ENCODE results near the gene AGAP1. TPM values are rescaled to one million over a fixed set of nuclear protein-coding genes. Genes with fewer than 3 reads are reported as not detected.

The AGAP1 gene
- total RNA-seq, 1 donor from 2014 or later, result 44.7 TPM

GRCh38 chr2:235806986-235807750, 313.3 kb downstream of the AGAP1 start:
- DNase-seq (ENCODE audit: low spot score), result no peak

DNA sequence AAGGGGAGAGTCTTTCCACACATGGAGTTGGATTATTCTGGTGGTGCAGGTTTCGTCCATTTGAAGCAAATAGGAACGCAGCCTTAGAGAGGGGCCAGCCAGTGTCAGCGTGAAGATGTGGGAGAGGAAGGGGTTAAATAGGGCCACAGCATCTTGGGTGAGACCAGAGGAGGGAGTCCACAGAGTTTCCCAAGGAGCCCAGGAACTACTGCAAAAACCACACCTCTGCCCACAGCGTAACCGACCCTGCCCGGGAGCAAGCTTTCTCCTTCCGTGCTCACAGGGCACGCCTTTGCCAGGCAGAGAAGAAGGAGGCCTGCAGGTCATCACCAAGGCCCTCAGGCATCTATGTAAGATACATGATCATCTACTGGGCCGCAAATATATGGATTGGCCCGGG, 314.5 kb downstream of the AGAP1 start:
- DNase-seq (ENCODE audit: low spot score), result no peak

DNA sequence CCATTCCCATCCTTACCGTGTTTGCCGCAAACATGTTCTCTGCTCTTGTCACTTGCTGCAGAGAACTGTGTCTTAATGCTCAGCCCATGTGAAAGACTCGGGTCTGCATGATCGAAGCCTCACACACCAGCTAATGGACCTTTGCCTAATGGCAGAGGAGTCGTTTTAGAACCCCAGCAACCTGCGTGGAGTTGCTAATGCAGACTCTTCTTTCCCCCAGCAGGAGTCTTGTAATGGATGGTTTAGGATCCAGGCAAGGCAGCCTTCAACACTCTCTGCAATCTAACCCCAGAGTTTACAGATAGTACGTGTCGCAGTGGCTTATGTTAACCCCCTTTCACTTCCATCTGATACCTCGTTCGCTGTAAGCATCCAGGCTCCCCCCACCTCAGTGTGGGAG, 316.4 kb downstream of the AGAP1 start:
- no peak for DNase-seq (ENCODE audit: low spot score)

- DNase-seq (ENCODE audit: low spot score), result no peak
Measured at GRCh38 chr2:235810846-235811245, 317.0 kb downstream of the AGAP1 start.

- DNase-seq (ENCODE audit: low spot score), result no peak
Measured at GRCh38 chr2:235811446-235812184, 317.8 kb downstream of the AGAP1 start.

- no peak for DNase-seq (ENCODE audit: low spot score)
Measured at GRCh38 chr2:235812185-235812665, 318.4 kb downstream of the AGAP1 start.

GRCh38 chr2:235813398-235813797, 319.6 kb downstream of the AGAP1 start:
- DNase-seq (ENCODE audit: low spot score), result no peak

GRCh38 chr2:235820571-235820970, 326.7 kb downstream of the AGAP1 start:
- DNase-seq (ENCODE audit: low spot score), result no peak

DNA sequence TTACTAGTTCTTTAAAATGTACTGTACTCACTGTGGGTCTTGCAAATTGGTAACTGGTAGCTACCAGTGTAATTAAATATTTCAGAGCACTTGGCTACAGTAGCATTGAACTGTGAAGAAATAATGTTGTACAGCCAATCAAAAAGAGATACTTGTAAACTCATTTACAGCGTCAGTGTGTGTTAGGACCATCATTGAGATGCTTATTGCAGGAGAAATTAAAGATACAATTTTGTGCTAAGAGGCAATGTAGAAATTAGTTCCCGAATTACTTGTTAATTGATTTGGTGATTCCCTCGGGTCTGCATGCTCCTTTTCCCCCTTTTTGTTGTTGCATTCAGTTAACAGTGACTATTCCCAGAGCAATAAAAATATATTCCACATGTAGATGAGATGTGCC, 330.5 kb downstream of the AGAP1 start:
- no peak for DNase-seq (ENCODE audit: low spot score)

GRCh38 chr2:235825946-235826345, 332.1 kb downstream of the AGAP1 start:
- no peak for DNase-seq (ENCODE audit: low spot score)

GRCh38 chr2:235826826-235827225, 333.0 kb downstream of the AGAP1 start:
- DNase-seq (ENCODE audit: low spot score), result no peak

- no peak for DNase-seq (ENCODE audit: low spot score)
Measured at GRCh38 chr2:235827585-235827992, 333.7 kb downstream of the AGAP1 start.

GRCh38 chr2:235829726-235830125, 335.9 kb downstream of the AGAP1 start:
- no peak for DNase-seq (ENCODE audit: low spot score)

DNA sequence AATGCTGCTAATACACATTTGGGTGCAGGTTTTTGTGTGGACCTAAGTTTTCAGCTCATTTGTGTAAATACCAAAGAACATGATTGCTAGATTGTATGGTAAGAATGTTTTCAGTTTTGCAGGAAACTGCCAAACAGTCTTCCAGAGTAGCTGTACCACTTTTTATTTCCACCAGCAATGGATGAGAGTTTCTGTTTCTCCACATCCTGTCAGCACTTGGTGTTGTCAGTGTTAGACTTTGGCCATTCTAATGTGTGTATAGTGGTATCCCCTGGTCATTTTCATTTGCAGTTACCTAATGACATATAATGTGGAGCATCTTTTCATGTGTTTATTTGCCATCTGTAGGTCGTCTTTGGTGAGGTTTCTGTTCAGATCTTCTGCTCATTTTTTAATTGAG, 337.9 kb downstream of the AGAP1 start:
- DNase-seq (ENCODE audit: low spot score), result no peak

- no peak for DNase-seq (ENCODE audit: low spot score)
Measured at GRCh38 chr2:235832941-235833340, 339.1 kb downstream of the AGAP1 start.

- DNase-seq (ENCODE audit: low spot score), result no peak
Measured at GRCh38 chr2:235833971-235834620, 340.3 kb downstream of the AGAP1 start.

DNA sequence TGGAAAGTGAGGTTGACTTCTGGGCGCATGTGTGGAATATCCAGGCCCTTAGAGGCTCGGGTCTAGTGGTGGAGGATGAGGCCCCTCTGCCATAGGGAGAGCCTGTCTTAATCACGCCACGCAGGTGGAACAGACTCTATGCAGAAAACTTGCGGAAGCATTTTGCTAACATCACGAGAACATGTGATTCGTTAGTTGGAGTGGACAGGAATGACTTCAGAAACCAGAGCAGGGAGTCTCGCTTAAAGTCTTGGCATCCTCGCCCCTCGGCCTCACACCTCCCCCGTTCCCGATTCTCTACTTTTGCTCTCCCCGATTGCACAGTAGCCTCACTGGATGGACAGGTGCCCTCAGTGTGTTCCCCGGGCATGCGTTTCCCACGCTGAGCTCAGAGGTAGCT, 340.9 kb downstream of the AGAP1 start:
- no peak for DNase-seq (ENCODE audit: low spot score)

DNA sequence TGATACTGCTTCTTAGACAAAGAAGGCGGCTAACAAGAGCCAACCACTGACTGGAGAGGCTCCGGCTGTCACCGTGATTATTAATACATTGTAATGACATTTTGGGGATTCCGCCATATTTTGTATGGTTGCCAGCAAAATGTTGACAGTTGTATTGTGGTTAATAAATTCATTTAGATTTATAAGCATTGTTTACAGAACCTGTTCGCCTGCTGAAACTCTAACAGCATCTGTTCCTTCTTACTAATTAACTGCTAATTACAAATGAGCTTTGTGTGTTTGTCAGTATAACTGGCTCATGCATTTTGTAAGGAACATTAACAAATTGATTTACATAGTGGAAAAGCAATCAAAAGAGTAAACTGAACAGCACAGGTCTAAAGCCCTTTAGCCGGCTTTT, 342.0 kb downstream of the AGAP1 start:
- DNase-seq (ENCODE audit: low spot score), result no peak

- no peak for DNase-seq (ENCODE audit: low spot score)
Measured at GRCh38 chr2:235836491-235836911, 342.7 kb downstream of the AGAP1 start.

DNA sequence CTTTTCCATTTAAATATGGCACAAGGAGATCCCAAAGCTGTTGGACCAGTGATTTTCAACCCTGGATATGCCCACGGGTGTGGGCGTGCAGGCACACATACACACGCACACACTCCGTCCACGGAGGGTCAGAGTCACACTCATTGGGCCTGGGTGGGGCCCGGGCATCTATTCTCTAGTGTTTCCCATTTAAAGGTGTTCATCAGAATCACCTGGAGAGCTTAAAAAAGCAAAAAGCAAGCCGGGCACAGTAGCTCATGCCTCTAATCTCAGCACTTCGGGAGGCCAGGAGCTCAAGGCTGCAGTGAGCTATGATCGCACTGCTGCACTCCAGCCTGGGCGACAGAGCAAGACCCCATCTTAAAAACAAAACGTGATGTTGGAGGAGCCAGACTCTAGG, 345.4 kb downstream of the AGAP1 start:
- no peak for DNase-seq (ENCODE audit: low spot score)

DNA sequence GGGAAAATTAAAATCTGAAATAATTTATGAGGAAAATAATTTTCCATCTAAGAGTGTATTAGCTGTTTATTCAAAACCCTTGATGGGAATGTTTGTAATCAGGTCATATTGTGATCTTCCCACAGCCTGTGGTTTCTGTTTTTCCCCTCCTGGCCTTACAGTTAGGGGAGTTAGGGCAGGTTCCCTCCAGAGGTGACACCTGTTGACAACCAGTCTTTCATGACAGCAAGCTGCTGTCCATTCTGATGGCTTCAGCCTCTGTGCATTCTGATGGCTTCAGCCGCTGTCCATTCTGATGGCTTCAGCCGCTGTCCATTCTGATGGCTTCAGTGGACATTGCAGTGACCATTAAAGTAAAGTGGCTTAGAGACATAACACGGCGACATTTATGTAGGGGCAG, 346.1 kb downstream of the AGAP1 start:
- no peak for DNase-seq (ENCODE audit: low spot score)

GRCh38 chr2:235841863-235842262, 348.0 kb downstream of the AGAP1 start:
- no peak for DNase-seq (ENCODE audit: low spot score)

GRCh38 chr2:235842941-235843340, 349.1 kb downstream of the AGAP1 start:
- no peak for DNase-seq (ENCODE audit: low spot score)

Data from mucosa of gallbladder (tissue), 1 donor.